ENCODE measurements around the gene LAMTOR1. TPM values are rescaled to one million over a fixed set of nuclear protein-coding genes. Genes with fewer than 3 reads are reported as not detected.
A peak's percentile ranks its signal among the peaks of the same experiment; 100 is the strongest.

Gene LAMTOR1
- total and polyA plus RNA-seq, 10 of the 15 experiments (the other 5 are each of a cell fraction or from before 2014, with no cell fraction given) = 58.8 to 141 (median 110) TPM

- TF ChIP-seq MYC (IDR thresholded peaks at IDR 0.05; ENCODE audit: insufficient read depth, insufficient read length, insufficient replicate concordance, low read length, severe bottlenecking) (no peak), LARP7 (IDR thresholded peaks at IDR 0.05) (peak; percentile 59; the same call in 1 of the 2 replicates), SUPT20H (IDR thresholded peaks at IDR 0.05; ENCODE audit: borderline replicate concordance, control insufficient read depth, low read depth, low read length) (no peak), BHLHE40 (IDR thresholded peaks at IDR 0.05; ENCODE audit: borderline replicate concordance in 1 of 2, low read depth in 2 of 2, low read length in 1 of 2) (peak; percentile 98), MYB (IDR thresholded peaks at IDR 0.05; ENCODE audit: borderline replicate concordance, low read depth, low read length) (no peak), KDM1A (IDR thresholded peaks at IDR 0.05; ENCODE audit: borderline replicate concordance) (no peak), SIN3A (IDR thresholded peaks at IDR 0.05; ENCODE audit: low read depth, low read length) (peak; percentile 59; the same call in 1 of the 2 replicates), MXI1 (IDR thresholded peaks at IDR 0.05; ENCODE audit: low read depth, low read length) (peak; percentile 41; the same call in 1 of the 2 replicates), TAF1 (IDR thresholded peaks at IDR 0.05; ENCODE audit: borderline replicate concordance, low read depth, low read length) (peak; percentile 66; the same call in 1 of the 2 replicates), BRCA1 (IDR thresholded peaks at IDR 0.05; ENCODE audit: low read depth, low read length) (no peak), EGR1 (IDR thresholded peaks at IDR 0.05; ENCODE audit: borderline replicate concordance in 1 of 2, low read depth in 2 of 2, low read length in 2 of 2) (peak in 1 of 2 experiments; percentile 68; a peak in 1 of 3 replicates), ZZZ3 (IDR thresholded peaks at IDR 0.05; ENCODE audit: control insufficient read depth, insufficient read length, low read depth) (no peak), IRF4 (IDR thresholded peaks at IDR 0.05; ENCODE audit: low read depth, low read length) (no peak), TCF12 (IDR thresholded peaks at IDR 0.05; ENCODE audit: low read depth, low read length) (no peak), JUND (IDR thresholded peaks at IDR 0.05; ENCODE audit: low read depth, low read length) (no peak), ZNF687 (IDR thresholded peaks at IDR 0.05) (peak; percentile 79), SMARCA5 (IDR thresholded peaks at IDR 0.05) (peak; percentile 9; the same call in 1 of the 2 replicates), TARDBP (IDR thresholded peaks at IDR 0.05; ENCODE audit: borderline replicate concordance) (peak; percentile 68; the same call in 1 of the 2 replicates), CHD4 (IDR thresholded peaks at IDR 0.05) (no peak), ZNF622 (IDR thresholded peaks at IDR 0.05) (no peak), PAX8 (IDR thresholded peaks at IDR 0.05) (no peak), BMI1 (IDR thresholded peaks at IDR 0.05; ENCODE audit: borderline replicate concordance) (no peak)
- TF ChIP-seq, protein P1, sequence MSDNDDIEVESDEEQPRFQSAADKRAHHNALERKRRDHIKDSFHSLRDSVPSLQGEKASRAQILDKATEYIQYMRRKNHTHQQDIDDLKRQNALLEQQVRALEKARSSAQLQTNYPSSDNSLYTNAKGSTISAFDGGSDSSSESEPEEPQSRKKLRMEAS (IDR thresholded peaks at IDR 0.05; ENCODE audit: low read depth, low read length) = peak; percentile 71
Observed at GRCh38 chr11:72102946-72103753, at the start of gene LAMTOR1 (continued).
